ENCODE results near the gene PID1.

DNA sequence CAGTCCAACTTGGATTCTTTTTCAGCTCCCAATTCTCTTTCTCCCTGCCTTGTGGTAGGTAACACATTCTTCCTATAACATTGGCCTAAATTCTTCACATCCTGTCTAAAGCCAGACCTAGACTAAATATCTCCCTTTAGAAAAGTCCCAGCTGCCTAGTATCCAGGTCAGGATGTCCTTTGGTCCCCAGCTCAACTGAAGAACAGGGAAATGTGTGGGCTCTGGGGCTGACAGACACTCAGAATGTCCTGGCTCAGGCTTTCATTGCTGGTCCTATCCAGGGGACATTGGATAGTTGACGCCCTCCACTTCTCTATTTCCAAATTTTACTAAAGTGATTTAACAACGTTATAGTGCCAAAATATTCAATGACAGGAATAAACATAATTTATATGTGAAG is 219.3 kb downstream of the PID1 start:
- TF ChIP-seq, protein P1, sequence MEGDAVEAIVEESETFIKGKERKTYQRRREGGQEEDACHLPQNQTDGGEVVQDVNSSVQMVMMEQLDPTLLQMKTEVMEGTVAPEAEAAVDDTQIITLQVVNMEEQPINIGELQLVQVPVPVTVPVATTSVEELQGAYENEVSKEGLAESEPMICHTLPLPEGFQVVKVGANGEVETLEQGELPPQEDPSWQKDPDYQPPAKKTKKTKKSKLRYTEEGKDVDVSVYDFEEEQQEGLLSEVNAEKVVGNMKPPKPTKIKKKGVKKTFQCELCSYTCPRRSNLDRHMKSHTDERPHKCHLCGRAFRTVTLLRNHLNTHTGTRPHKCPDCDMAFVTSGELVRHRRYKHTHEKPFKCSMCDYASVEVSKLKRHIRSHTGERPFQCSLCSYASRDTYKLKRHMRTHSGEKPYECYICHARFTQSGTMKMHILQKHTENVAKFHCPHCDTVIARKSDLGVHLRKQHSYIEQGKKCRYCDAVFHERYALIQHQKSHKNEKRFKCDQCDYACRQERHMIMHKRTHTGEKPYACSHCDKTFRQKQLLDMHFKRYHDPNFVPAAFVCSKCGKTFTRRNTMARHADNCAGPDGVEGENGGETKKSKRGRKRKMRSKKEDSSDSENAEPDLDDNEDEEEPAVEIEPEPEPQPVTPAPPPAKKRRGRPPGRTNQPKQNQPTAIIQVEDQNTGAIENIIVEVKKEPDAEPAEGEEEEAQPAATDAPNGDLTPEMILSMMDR (IDR thresholded peaks at IDR 0.05), result no peak
- no peak for TF ChIP-seq POLR2A (IDR thresholded peaks at IDR 0.05)

Measured in right lobe of liver (tissue), 4 donors.